Left cardiac atrium (tissue), 4 donors: ENCODE measurements around the gene ELMOD1. TPM values are rescaled to one million over a fixed set of nuclear protein-coding genes. Genes with fewer than 3 reads are reported as not detected.

Experiments used
- ATAC-seq, 2 donors: fragments of 200-7000 bp; cut with Tn5 transposase; one replicate each; pipeline ENCODE4 v1.9.1; 2020; ENCODE audit warnings: mild to moderate bottlenecking in 2 of 2, moderate library complexity in 2 of 2
- DNase-seq: peaks from one replicate; pipeline ENCODE4 v3.0.0-alpha.2; 2020
- intact Hi-C, 2 donors: fragments of 100-400 bp; cut with DNase I; formaldehyde crosslinking; loops; one replicate each; pipeline versions ENCODE4 v1.14.1 to v1.15.1; 2022 to 2023
- total RNA-seq, 2 donors: library from RNA; stranded (reverse); fragmentation: NEBNext Ultra II Directional; extraction: Animal tissue kit (Norgen Biotek cat#: 25700); gene quantifications; one replicate each; pipeline ENCODE4 v1.2.1, GENCODE V29; 2021
- donor health status: DM: no; HTN: yes; CAD: no.
- donor health status: DM: no; HTN: yes; CAD: no; lungs with severe emphysema.
- donor health status: DM: yes; HTN: yes; CAD: no.
- donor health status: Dilated cardiomyopathy.

Gene ELMOD1
- total RNA-seq, 2 donors from 2014 or later, result 7.3 to 9.9 TPM

GRCh38 chr11:107621081-107621480 is 30.1 kb downstream of the ELMOD1 start:
- ATAC-seq (peak in 1 of 2 donors; percentile 53), DNase-seq (no peak)
- intact Hi-C loops, result no loop called here

- peak in 1 of 2 donors; percentile 55 for ATAC-seq
- intact Hi-C loops, result no loop called here
- DNase-seq, result peak; percentile 23
These were observed 32.2 kb downstream of the ELMOD1 start for GRCh38 chr11:107623183-107623582.

- no peak for ATAC-seq
- DNase-seq, result no peak
- intact Hi-C loops, result no loop called here
These were observed 34.2 kb downstream of the ELMOD1 start for GRCh38 chr11:107624983-107625684.

GRCh38 chr11:107625685-107625989 is 34.7 kb downstream of the ELMOD1 start:
- intact Hi-C loops, result no loop called here
- no peak for DNase-seq
- no peak for ATAC-seq

GRCh38 chr11:107631043-107631442 is 40.1 kb downstream of the ELMOD1 start:
- ATAC-seq (no peak), DNase-seq (no peak)
- intact Hi-C loops, result no loop called here

GRCh38 chr11:107631931-107632330 is 41.0 kb downstream of the ELMOD1 start:
- ATAC-seq, result no peak
- intact Hi-C loops, result no loop called here
- no peak for DNase-seq

- intact Hi-C loops, result no loop called here
- ATAC-seq, result no peak
- DNase-seq, result no peak
These were observed 55.8 kb downstream of the ELMOD1 start for GRCh38 chr11:107646783-107647182.

GRCh38 chr11:107648242-107648641 is 57.3 kb downstream of the ELMOD1 start:
- ATAC-seq (no peak), DNase-seq (no peak)
- intact Hi-C loops, result no loop called here

GRCh38 chr11:107651672-107652071 is 60.7 kb downstream of the ELMOD1 start:
- no peak for ATAC-seq
- intact Hi-C loops, result no loop called here

GRCh38 chr11:107653076-107653475 is 62.1 kb downstream of the ELMOD1 start:
- intact Hi-C loops, result no loop called here
- DNase-seq (no peak), ATAC-seq (peak in 1 of 2 donors; percentile 89)

More at GRCh38 chr11:107651672-107652071, 60.7 kb downstream of the ELMOD1 start:
- no peak for DNase-seq

GRCh38 chr11:107655602-107656001 is 64.7 kb downstream of the ELMOD1 start:
- intact Hi-C loops, result no loop called here
- DNase-seq (no peak), ATAC-seq (no peak)

- no peak for DNase-seq
- no peak for ATAC-seq
- intact Hi-C loops, result no loop called here
These were observed 68.4 kb downstream of the ELMOD1 start for GRCh38 chr11:107659310-107659709.

GRCh38 chr11:107660066-107660465 is 69.1 kb downstream of the ELMOD1 start:
- no peak for ATAC-seq
- intact Hi-C loops, result no loop called here
- DNase-seq, result no peak

GRCh38 chr11:107661656-107662055 is 70.7 kb downstream of the ELMOD1 start:
- ATAC-seq, result no peak
- DNase-seq, result no peak
- intact Hi-C loops, result no loop called here

- DNase-seq (no peak), ATAC-seq (no peak)
- intact Hi-C loops, result no loop called here
These were observed 74.1 kb downstream of the ELMOD1 start for GRCh38 chr11:107665018-107665417.

GRCh38 chr11:107666911-107667613 is 76.1 kb downstream of the ELMOD1 start:
- no peak for DNase-seq
- intact Hi-C loops, result no loop called here
- ATAC-seq, result no peak

- intact Hi-C loops, result no loop called here
- DNase-seq (no peak), ATAC-seq (no peak)
These were observed 78.3 kb downstream of the ELMOD1 start for GRCh38 chr11:107669191-107669740.

GRCh38 chr11:107669893-107670601 is 79.1 kb downstream of the ELMOD1 start:
- ATAC-seq (no peak), DNase-seq (no peak)
- intact Hi-C loops, result no loop called here

- DNase-seq (no peak), ATAC-seq (no peak)
- intact Hi-C loops, result no loop called here
These were observed 85.0 kb downstream of the ELMOD1 start for GRCh38 chr11:107675902-107676301.
